AG09319 (cell line): ENCODE measurements around the gene IQCE.

Experiments used
- DNase-seq: peaks from one replicate; pipeline ENCODE4 v3.0.0-alpha.2; 2010; ENCODE audit warnings: low read depth; ENCODE audit errors: extremely low read depth
- TF ChIP-seq, protein P1 (sequence below): IDR thresholded peaks from 2 replicates; pipeline ENCODE4 v1.5.1; 2011; ENCODE audit warnings: low read depth, mild to moderate bottlenecking, inconsistent platforms, low read length, moderate library complexity

The IQCE gene

GRCh38 chr7:2622869-2623697, 64.3 kb downstream of the IQCE start:
- TF ChIP-seq, protein P1, sequence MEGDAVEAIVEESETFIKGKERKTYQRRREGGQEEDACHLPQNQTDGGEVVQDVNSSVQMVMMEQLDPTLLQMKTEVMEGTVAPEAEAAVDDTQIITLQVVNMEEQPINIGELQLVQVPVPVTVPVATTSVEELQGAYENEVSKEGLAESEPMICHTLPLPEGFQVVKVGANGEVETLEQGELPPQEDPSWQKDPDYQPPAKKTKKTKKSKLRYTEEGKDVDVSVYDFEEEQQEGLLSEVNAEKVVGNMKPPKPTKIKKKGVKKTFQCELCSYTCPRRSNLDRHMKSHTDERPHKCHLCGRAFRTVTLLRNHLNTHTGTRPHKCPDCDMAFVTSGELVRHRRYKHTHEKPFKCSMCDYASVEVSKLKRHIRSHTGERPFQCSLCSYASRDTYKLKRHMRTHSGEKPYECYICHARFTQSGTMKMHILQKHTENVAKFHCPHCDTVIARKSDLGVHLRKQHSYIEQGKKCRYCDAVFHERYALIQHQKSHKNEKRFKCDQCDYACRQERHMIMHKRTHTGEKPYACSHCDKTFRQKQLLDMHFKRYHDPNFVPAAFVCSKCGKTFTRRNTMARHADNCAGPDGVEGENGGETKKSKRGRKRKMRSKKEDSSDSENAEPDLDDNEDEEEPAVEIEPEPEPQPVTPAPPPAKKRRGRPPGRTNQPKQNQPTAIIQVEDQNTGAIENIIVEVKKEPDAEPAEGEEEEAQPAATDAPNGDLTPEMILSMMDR: no peak
- DNase-seq: no peak

GRCh38 chr7:2623698-2624014, 64.9 kb downstream of the IQCE start:
- TF ChIP-seq, protein P1: no peak
- no peak for DNase-seq

DNA sequence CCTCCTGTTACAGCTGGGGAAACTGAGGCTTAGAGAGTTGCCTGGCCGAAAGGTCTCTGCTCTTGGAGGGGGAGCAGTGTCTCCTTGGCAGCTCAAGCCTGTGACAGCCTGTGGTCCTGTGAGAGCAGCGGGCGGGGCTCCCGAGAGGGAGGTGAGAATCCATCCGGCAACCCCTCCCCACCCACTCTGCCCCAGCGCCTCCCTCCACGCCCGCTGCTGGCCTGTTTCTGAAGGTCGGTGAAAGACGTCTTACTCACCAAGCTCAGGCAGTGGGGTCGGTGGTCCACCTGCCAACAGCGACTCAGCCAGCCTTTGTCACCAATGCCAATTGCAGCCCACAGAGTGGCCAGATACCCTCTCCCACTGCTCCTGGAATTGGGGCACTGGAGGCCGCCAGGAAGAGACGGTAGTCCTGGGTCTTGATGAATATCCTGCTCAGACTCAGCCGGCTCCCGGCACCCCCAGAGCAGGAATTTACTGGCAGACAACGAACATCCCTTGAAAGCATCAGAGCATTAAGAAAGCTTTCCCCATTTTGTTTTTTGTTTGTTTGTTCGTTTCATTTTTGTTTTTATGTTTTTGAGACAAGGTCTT, 65.6 kb downstream of the IQCE start:
- DNase-seq: no peak

GRCh38 chr7:2626498-2627117, 67.8 kb downstream of the IQCE start:
- TF ChIP-seq, protein P1: no peak
- DNase-seq: no peak

More for the DNA sequence above, 65.6 kb downstream of the IQCE start:
- TF ChIP-seq, protein P1: no peak

- TF ChIP-seq, protein P1: no peak
- DNase-seq: no peak
Observed at GRCh38 chr7:2627258-2628129, 68.7 kb downstream of the IQCE start.

DNA sequence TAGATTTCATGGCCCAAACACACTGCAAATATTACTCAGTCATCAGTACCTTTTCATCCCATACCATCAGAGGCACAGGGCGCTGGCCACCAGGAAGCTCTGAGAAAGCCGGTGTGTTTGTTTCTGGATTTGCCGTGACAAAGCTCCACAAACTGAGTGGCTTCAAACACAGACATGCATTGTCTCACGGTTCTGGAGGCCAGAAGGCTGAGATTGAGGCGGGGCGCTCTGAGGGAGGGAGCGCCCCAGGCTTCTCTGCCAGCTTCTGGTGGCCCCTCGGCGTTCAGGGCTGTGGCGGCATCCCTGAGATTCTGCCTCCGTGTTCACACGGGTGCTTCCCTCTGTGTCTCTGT, 69.3 kb downstream of the IQCE start:
- TF ChIP-seq, protein P1: no peak
- no peak for DNase-seq

- TF ChIP-seq, protein P1: no peak
- no peak for DNase-seq
Observed at GRCh38 chr7:2628891-2629290, 70.1 kb downstream of the IQCE start.
